CD1c-positive myeloid dendritic cell (primary cell): ENCODE data around the gene DDI2.

ENCODE experiments used
- DNase-seq: peaks from one replicate; pipeline ENCODE4 v3.0.0-alpha.2; 2016; ENCODE audit errors: extremely low spot score

Gene DDI2

GRCh38 chr1:15702722-15703550 is 85.7 kb downstream of the DDI2 start:
- no peak for DNase-seq

- peak; percentile 56 for DNase-seq
Observed at GRCh38 chr1:15703562-15703961, 86.3 kb downstream of the DDI2 start.

GRCh38 chr1:15704526-15705183 is 87.4 kb downstream of the DDI2 start:
- DNase-seq: no peak

- DNase-seq: no peak
Observed at GRCh38 chr1:15705184-15705566, 87.9 kb downstream of the DDI2 start.

GRCh38 chr1:15706751-15707150 is 89.5 kb downstream of the DDI2 start:
- DNase-seq: no peak

- no peak for DNase-seq
Observed at GRCh38 chr1:15707239-15707925, 90.1 kb downstream of the DDI2 start.

GRCh38 chr1:15708486-15709137 is 91.4 kb downstream of the DDI2 start:
- no peak for DNase-seq

- no peak for DNase-seq
Observed at GRCh38 chr1:15709226-15709625, 92.0 kb downstream of the DDI2 start.

- DNase-seq: no peak
Observed at GRCh38 chr1:15712168-15712567, 94.9 kb downstream of the DDI2 start.

GRCh38 chr1:15714406-15715136 is 97.3 kb downstream of the DDI2 start:
- no peak for DNase-seq

GRCh38 chr1:15717418-15718125 is 100.3 kb downstream of the DDI2 start:
- DNase-seq: no peak

GRCh38 chr1:15718199-15718601 is 100.9 kb downstream of the DDI2 start:
- DNase-seq: no peak
